ENCODE results near the gene RAB38.

The RAB38 gene

DNA sequence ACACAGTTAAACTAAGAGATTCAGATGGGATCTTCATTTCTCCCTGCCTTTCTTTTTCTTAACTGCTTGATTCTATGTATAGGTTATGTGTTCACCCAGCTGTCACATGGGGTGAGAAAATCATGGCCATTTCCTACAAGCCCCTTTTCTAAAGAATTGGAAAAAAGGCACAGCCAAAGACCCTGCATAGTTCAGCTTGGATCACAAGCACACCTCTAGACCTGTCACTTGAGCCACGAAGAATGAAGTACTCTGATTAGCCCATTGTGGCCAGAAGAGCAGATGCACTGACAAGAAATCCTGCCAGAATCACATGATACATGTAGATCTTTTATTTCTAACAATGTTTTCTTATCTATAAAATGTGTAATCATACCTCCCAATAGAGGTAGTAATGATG, 69.7 kb downstream of the RAB38 start:
- TF ChIP-seq, protein P1, sequence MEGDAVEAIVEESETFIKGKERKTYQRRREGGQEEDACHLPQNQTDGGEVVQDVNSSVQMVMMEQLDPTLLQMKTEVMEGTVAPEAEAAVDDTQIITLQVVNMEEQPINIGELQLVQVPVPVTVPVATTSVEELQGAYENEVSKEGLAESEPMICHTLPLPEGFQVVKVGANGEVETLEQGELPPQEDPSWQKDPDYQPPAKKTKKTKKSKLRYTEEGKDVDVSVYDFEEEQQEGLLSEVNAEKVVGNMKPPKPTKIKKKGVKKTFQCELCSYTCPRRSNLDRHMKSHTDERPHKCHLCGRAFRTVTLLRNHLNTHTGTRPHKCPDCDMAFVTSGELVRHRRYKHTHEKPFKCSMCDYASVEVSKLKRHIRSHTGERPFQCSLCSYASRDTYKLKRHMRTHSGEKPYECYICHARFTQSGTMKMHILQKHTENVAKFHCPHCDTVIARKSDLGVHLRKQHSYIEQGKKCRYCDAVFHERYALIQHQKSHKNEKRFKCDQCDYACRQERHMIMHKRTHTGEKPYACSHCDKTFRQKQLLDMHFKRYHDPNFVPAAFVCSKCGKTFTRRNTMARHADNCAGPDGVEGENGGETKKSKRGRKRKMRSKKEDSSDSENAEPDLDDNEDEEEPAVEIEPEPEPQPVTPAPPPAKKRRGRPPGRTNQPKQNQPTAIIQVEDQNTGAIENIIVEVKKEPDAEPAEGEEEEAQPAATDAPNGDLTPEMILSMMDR (conservative IDR thresholded peaks at IDR 0.05) = no peak
- no peak overlapping the region for H3K27ac ChIP-seq

DNA sequence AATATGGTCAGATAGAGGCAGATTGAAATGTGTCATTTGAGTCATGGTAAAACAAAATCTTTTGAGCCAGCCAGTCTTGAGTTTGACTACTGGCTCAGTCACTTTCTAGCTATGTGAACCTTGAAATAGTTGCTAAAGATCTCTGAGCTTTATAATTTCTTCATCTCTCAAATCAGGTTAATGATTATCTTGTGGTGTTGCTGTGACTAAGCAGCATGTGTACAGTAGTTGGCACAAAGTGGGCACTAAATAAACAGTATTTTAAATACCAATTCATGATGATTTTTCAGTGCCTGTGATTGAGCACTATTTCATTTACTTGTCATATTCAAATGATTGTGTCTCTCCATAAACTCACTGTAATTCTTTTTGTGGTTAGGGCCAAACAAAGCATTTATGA, 70.8 kb downstream of the RAB38 start:
- no peak overlapping the region for H3K27ac ChIP-seq
- TF ChIP-seq, protein P1 (conservative IDR thresholded peaks at IDR 0.05) = no peak

DNA sequence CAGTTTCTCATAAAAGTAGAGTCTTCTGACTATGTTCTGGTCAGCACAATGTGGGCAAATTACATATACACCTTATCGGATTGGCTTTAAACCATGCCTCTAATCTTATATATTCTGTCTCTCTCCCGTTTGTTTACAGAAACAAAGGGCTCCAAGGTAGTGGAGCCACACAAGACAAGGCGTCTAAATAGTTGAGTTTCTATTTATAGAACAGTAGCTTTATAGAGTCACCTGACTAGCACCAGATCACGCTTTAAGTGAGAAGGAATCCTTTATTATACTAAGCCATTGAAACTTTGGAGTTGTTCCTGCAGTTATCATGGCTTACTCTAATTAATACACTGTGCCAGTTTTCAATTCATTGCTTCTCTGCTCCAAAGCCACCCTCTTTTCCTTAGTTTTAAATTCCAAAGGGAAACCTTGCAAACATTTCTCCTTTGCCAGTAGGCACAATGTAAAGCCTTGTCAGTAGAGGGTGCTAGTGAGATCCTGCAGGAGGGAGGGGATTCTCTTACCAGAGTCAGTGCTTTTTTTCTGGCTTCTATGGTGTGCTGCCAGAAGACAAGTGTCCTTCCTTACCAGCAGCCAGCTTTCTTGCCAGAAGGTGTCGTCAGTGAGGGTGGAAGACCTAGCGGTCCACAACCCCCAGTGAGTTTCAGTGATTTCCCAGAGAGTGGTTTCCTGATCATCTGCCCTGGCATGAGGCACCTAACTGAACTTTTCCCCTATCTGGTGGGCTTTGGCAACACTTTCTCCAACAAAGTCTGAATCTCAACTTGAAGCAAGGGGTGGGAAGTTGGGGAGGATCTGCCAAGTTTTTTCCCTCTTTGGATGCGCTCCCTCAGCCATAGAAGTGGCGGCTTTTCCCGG, 71.7 kb downstream of the RAB38 start:
- TF ChIP-seq, protein P1 (conservative IDR thresholded peaks at IDR 0.05) = peak; percentile 87
- no peak overlapping the region for H3K27ac ChIP-seq

DNA sequence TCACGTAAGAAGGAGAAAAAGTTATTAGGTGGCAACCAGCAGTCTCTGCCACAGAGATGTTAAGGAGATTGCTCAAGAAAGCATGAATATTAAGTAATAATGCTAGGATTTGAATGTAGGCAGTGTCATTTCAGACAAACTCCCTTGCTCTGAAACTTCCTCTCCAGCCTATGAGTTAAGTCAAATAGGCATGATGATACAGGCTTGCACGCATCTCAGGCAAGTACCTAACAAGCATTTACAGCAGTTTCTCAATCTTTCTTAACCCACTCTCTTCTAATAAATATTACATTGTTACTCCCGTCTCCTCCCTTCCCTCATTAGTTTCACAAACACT, 72.7 kb downstream of the RAB38 start:
- no peak overlapping the region for H3K27ac ChIP-seq
- TF ChIP-seq, protein P1 (conservative IDR thresholded peaks at IDR 0.05) = no peak

DNA sequence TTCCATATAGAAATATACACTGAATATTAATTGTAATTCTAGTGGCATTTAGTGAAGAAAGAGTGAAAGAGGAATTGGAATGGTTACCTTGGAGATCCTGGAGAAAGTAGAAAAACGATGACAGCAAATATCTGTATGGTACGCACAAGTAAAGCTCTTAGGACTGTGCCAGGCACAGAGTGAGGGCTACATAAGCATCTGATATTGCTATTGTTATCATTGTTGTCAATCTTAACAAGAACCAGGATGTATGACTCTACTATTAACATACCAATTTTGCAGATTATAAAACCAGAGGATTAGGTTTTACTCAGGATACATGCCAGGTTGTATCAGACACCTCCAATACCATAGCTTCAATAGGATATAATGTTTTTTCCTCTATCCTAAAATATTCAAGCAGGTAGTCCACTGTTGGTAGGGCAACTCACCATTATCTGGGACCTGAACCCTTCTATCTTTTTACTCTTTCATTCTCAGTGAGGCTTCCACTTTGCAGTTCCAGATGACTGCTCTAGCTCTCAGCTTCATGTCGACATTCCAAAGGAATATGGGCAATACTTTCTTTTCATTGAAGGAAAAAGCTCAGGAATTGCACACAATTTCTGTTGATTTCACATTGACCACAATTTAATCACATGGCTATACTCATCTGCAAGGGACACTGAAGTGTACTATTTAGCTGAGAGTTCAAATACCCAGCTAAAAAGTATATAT, 73.2 kb downstream of the RAB38 start:
- TF ChIP-seq, protein P1 (conservative IDR thresholded peaks at IDR 0.05) = no peak
- H3K27ac ChIP-seq = no peak overlapping the region

DNA sequence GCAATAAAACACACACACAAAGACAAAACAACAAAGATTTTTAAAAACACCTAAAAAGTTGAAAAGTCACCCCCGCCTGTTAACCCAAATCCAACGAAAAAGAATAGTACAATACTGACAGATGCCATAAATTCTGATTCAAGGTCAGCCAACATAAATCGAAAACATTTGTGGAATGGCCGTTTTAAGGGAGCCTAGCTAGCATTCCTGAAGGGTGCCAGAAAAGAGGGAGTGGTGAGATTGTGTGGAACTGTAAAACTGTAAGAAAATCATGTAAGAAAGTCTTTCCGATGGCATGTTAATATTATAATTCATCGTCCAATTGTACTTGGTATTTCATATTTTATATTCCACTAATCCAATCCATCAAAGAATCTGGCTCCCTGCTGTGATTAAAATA, 75.1 kb downstream of the RAB38 start:
- H3K27ac ChIP-seq = no peak overlapping the region
- TF ChIP-seq, protein P1 (conservative IDR thresholded peaks at IDR 0.05) = no peak

DNA sequence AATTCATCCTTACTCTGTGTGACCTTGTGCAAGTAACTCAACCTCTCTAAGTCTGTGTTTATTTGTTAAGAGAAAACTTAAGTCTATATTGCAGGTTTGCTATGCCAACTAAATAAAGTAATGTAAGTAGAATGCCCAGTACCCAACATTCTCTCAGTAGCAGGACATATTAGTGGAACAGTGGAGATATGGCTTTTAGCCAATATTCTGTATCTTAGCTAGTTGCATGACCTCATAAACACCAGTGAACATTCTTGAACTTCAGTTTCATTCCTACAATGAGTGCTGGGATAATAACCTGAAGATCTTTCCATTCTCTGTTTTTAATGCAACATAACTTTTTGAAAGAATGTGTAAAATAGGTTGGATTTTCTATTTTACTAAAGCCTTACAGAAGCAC, 77.0 kb downstream of the RAB38 start:
- TF ChIP-seq, protein P1 (conservative IDR thresholded peaks at IDR 0.05) = no peak

More for the DNA sequence above, 77.0 kb downstream of the RAB38 start:
- no peak overlapping the region for H3K27ac ChIP-seq
